ENCODE measurements around the gene ANO7.

Gene ANO7, protein sequence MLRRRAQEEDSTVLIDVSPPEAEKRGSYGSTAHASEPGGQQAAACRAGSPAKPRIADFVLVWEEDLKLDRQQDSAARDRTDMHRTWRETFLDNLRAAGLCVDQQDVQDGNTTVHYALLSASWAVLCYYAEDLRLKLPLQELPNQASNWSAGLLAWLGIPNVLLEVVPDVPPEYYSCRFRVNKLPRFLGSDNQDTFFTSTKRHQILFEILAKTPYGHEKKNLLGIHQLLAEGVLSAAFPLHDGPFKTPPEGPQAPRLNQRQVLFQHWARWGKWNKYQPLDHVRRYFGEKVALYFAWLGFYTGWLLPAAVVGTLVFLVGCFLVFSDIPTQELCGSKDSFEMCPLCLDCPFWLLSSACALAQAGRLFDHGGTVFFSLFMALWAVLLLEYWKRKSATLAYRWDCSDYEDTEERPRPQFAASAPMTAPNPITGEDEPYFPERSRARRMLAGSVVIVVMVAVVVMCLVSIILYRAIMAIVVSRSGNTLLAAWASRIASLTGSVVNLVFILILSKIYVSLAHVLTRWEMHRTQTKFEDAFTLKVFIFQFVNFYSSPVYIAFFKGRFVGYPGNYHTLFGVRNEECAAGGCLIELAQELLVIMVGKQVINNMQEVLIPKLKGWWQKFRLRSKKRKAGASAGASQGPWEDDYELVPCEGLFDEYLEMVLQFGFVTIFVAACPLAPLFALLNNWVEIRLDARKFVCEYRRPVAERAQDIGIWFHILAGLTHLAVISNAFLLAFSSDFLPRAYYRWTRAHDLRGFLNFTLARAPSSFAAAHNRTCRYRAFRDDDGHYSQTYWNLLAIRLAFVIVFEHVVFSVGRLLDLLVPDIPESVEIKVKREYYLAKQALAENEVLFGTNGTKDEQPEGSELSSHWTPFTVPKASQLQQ

DNA sequence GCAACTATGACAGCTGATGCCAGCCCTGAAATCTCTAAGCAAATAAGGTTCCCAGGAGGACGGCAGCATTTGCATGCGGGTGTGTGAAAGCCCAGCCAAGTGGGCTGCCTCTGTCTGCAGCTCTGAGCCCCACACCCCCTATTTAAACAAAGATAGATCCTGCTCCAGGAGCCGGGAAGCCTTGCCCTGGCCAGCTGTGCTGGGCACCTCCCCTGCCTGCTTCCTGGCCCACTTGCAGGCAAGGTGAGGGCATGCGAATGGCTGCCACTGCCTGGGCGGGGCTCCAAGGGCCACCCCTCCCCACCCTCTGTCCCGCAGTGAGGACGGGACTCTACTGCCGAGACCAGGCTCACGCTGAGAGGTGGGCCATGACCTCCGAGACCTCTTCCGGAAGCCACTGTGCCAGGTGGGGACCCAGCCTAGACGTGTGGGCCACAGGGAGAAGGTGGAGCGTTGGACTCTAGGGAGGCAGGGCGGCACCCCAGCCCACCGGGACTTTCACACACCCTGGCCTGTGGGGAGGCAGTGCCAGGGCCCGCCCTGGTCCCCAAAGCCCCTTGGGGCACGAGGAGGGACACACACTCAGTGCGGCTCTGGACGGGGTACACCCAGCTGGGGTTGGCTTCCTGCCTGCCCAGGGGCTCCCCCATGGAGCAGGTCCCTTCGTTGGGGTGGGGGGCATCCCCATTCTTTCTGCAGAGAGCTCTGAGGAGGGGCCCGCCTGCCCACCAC, at the start of gene ANO7:
Gene ANO7, plus strand, starts transcription at position 317 of the 732 bp plus-strand sequence. CDS start 1,387 bp downstream, outside the sequence.
- no peak for DNase-seq

DNA sequence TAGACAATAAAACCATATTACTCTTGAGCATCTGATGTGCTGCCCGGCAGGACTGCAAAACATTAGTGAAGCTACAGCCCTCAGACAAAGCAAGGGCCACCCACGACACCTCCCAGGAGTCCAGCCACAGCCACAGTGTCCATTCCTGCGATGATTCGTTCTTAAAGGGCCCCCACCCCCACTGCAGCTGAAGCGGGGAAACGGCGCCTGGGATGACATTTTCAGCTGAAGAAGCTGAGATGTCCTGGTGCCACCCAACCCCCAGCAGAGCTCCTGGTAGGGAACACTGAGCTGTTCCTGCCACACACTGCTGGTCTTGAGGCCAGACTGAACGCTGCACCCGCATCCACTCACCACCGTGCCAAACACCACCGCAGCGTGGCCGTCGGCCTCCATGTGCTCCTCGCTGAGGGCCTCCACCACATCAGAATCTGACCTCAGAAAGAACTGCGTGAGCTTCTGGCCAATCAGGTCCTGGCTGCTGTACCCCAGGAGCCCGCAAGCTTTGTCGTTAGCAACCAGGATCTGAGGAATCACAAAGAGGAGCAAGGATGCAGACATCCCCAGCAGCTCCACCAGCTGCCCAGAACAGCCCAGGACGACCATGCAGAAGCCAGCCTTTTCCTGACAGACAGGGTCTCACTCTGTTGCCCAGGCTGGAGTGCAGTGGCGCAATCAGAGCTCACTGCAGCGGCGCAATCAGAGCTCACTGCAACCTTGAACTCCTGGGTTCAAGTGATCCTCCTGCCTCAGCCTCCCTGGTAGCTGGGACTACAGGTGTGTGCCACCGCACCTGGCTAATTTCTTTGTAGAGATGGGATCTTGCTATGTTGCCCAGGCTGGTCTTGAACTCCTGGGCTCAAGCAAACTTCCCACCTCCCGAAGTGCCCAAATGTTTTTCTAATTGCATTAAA, 48.7 kb upstream of the ANO7 start:
- DNase-seq, result no peak

DNA sequence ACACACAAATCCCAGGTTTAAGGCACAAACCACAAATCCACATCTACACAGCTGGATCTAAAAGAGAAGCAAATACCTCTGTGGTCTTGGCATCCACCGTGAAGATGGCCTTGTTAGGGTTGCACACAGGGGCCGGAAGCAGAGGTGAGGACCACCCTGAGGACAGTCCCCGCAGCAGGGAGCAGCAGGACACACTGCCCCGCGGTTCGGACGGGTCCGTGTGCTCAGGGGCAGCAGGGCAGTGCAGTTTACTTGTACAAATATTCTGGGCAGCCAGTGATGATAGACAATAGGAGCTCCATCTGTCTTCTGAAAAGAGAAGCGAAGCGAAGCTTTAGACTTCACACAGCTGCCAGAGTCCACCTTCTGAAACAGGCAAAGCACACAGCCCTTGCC, 48.0 kb upstream of the ANO7 start:
- DNase-seq, result no peak

DNA sequence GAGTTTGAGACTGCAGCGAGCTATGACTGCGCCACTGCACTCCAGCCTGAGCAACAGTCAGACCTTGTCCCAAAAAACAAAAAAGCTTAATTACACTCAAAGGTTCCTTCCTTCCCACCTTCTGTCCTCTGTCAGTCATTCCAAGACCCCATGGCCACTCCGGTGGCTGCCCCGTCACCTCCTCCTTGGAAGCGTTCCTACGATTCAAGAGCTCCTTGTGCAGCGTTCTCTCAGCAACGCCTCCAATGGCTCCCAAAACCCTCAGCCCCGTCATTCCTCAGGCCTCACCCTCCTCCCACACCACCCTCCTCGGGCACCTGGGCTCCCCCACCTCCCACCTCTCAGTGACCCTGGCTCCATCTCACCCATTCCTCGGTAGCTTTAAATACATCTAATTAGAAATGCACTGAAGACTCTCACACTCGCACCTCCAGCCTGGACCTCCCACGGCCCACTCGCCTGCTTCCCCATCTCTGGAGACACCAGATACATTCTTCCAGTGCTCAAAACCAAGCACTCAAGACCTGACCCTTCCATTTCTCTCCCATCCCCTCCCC, 47.2 kb upstream of the ANO7 start:
- no peak for DNase-seq

DNA sequence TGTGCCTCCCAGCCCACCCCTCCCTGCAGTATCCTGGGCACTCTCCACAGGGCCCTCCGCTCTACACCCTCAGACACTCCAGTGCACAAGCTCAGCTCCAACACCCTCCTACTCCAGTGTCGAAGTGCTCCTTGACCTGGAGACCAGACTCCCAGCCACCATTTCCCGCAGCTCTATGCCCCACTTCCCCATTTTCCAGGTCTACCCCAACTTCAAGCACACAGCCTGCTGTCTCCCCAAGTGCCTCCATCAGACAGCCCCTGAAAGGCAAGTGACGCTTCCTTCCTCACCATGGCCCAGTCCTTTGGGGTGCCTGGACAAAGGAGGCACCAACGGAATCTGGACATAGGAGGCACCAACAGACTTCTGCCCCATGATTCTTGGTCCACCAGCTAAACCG, 46.4 kb upstream of the ANO7 start:
- no peak for DNase-seq

DNA sequence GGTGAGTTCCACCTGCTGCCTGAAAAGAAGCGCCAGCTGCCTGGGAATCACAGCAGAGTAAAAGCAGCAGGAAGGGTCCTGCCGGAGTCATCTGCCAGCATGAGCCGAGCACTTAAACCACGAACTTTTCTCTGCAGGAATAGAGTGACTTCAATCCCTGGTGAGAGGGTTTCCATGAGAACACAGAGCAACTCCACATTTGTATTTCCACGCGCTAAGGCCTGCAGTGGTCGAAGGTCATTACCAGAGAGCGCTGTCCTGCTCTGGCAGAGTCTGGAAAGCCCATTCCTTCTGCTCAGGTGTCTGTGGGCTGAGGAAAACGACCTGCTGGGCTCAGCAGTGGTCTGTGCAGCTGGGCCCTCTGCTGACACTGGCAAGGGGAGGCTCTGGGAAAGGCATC, 45.9 kb upstream of the ANO7 start:
- no peak for DNase-seq

DNA sequence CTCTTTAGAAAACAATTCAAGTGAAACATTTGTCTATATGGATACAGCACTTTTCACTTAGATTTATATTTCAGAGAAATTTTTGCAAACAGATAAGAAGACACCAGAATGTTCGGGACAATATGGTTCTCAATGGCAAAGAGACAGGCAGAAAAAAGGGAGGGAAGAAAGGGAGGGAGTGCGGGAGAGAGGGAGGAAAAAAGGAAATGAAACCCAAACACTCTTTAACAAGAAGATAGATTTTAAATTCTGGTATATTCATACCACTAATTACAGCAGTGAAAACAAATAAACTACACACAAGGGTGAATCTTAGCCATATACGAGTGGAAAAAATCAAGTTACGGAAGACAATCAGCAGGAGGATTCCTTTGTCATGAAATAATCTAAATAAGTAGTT, 42.2 kb upstream of the ANO7 start:
- no peak for DNase-seq

DNA sequence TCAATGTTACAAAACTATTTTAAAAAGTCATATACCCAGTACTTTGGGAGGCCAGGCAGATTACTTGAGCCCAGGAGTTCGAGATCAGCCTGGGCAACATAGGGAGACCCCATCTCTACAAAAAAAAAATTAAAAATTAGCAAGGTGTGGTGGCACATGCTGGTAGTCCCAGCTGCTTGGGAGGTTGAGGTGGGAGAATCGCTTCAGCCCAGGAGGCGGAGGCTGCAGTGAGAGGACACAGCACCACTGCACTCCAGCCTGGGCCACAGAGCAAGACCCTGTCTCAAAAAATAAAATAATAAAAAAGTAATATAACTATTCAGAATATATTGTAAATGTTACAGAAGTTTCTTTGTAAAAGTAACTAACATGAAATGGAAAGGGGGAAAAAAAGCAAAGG, 41.1 kb upstream of the ANO7 start:
- DNase-seq, result no peak

DNA sequence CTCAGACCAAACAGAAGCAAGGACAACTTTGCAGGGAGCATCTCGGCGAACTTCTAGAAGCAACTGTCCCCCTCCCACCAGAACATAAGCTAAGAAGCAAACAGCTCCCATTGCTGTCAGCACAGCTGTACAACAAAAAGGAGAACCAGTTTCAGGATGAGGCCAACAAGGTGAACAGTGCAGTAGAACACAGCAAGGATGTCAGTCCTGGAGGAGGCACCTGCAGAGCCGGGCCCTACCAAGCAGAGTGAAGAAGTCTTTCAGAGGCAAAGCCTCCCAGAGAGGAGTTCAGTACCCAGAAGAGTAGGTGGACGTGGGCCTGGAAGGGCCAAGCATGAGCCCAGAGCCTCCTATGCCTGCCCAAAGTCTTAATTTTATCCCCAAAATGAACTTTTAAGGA, 40.2 kb upstream of the ANO7 start:
- DNase-seq, result no peak

DNA sequence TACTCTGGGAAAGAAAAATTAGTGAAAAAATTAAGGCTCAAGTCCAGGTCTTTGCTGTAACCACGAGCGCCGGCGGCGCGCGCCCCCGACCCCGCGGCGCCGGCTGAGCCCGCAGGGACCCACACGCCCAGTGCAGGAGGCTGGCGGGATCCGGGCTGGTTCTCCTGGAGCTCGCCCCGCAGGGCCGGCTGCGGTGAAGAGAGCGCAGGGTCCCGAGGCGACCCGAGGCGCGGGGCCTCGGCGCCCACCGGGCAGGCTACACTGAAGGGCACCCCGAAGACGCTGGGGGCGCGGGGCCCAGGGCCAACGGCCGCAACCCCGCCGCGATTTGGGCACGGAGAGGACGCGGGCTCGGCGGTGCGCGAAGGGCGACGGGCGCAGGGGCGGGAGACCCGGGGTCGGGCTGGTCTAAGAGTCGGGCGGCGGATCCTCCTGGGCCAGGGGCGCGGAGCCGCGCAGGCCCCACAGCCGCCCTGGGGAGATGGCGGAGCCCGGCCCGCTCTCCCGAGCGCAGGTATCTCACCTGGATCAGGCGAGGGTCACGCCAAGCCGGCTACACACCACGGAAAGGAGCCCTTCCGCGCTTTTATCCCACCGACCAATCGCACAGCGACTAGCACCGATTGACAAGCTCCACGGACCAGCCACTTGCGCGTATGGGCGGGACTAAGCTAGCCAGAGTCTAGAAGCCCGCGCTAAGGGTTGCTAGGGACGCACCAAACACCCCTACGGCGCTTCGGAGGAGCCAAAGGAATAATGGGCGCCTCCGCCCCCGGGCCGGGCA, 39.4 kb upstream of the ANO7 start, which contains the start of gene PASK:
Gene PASK, minus strand, starts transcription at position 582 of the 784 bp plus-strand sequence. CDS start 6,440 bp downstream, outside the sequence.
- DNase-seq, result peak; percentile 93

DNA sequence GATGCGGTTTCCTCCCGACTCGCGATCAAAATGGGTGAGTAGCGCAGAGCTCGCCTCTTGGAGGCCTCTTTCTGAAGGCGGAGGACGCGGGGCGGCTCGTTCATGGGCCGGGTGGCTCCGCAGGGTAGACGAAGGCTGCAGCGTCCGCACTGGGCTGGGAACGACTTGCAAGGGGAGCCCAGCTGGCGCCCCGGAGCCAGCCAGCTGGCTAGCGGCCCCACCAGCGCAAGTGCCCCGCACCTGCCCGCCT, 38.9 kb upstream of the ANO7 start:
- no peak for DNase-seq

DNA sequence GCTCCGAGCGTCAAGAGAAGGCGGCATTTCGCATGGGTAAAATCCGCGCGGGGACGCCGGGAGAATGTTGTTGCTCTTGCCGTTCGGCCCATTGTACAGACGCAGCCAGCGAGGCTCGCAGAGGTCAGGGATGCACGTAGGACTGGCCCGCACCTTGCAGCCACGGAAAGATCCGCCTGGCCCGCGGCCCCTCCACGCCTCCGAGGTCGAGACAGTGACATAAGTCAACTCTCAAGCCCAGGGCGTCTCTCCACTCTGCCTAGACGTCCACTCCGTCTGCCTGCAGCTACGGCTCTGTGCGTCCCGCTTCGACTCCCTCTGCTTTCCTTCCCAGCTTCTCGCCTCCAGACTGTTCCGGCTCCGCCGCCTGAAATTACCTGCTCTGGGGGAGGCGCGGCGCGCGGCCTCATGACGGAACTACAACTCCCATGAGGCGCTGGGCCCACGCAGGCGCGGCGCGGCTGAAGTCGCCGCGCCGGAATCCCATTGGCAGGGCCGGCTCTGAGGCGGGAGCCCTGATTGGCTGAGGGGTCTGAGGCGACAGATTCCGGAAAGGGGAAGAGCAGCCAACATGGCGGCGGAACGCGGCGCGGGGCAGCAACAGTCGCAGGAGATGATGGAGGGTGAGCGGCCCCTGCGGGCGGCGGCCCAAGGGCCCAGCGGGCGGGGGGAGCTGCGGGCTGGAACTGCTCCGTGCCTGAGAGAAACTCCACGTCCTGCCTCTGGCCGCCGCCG, 38.4 kb upstream of the ANO7 start, which contains the start of gene PPP1R7:
Gene PPP1R7, plus strand, starts transcription at position 543 of the 735 bp plus-strand sequence. Its CDS starts 29 bp downstream, at position 572.
- DNase-seq, result peak; percentile 97

DNA sequence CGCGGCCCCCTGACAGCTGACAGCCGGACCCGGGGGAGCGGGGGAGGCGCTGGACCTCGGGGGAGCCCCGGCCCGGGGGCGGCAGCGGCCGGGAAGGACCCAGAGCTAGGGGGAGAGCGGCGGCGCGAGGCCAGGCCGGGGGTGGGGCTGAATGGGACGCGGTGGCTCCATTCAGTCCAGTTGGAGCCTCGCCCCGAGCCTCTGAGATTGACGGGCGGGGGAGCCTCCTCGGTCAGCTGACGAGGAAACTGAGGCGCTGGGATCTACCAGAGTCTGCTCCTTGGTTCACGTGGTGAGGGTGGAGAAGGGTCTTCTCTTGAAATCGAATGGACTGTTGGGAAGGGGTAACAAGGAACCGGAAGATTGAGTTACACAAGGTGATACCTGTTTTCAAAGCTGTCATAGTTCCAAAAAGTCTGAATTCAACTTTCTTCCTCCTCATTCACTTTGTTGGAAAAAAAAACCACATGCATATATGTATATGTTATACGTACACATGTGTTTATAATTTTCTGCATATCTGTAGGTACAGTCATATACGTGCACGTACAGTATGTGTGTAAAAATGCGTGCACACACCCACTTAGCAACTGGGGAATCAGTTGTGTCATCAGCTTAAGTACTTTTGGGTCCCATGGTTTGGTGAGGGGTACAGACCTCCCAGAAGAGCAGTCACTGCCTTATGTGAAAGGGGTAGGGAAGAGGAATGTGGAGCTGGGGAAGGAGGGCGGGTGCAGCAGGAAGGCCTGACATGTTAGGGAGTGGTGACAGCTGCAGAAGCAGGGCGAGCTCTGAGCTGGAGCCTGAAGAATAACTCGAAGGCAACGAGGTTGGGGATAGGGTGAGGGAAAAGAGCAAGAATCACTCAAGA, 37.6 kb upstream of the ANO7 start:
- DNase-seq, result no peak

DNA sequence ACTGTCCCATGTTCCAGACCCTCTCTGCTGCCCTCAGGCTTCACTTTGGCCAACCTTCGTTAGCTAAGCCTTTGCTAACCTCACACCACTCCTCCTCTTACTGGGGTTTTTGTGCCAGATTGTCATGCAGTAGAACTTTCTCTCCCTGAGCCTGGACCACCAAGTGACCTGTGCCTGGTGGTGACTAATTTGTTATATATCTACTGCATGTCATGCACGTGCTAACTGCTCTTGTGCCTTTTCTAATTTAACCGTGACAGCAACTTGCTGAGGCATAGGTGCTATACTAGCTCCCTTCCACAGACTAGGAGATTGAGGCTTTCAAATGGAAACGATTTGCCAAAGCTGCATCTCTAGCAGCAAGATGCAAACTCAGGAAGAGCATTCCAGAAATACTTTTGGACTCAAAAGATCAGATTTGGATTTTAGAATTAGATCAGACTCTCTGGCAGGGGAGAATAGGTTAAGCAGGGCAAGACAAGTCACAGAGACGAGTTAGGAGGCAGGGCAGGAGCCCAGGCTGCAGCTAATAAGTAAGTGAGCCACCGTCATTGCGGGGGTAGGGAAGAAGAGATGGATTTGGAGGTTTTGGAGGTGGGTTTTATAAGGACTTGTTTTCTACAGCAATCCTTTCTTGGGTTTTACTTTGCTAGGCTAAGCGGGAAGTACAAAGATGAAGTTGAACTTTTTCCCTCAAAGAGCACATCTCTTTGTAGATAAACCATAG, 36.4 kb upstream of the ANO7 start:
- no peak for DNase-seq

DNA sequence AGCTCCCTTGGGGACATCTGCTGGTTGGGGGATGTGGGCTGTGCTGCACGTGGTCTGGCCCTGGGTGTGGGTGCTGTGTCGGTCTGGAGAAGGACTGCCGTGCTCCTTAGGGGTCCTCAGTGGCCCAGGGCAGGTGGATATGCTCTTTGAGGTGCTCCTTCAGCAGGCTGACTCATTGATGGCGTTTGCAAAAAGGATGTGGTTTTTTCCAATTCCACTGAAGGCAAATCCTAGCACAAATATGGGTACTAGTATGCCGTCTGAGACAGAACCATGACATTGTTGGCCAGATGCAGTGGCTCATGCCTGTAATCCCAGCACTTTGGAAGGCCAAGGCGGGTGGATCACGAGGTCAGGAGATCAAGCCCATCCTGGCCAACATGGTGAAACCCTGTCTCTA, 34.9 kb upstream of the ANO7 start:
- DNase-seq, result no peak

DNA sequence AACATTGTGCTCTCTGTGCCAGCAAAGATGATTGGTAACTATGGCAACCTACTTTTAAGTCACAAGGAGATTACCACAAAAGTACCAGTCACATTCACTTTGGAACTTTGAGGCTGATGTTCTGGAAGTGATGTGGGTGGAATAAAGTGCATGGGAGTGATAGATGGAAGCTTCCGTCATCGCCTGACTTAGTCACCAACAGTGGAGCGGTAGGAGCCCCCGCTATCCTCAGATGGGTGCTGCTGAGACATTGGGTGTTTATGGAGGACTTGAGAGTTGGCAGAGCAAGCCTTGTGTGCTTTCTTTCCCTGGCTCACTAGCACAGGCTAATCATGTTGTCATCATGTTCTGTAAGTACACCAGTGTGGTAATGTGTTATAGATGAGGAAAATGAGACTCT, 33.6 kb upstream of the ANO7 start:
- no peak for DNase-seq

DNA sequence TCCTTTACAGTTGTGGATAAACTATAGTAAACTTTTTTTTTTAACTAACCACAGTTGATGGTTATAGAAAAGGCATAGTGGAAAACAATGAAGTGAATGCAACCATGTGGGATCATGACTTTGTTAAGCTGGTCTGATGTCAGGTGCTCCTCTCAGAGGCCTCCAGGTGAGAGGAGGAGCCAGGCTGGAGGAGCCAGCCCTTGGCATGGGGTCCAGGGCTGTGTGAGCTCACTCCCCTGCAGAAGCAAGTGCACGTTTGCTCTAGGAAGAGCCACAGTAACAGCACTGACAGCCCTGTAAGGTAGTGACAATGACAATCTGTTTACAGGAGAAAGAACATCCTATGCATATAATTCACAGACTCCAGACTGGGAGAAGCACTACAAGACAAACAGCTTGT, 32.5 kb upstream of the ANO7 start:
- no peak for DNase-seq

DNA sequence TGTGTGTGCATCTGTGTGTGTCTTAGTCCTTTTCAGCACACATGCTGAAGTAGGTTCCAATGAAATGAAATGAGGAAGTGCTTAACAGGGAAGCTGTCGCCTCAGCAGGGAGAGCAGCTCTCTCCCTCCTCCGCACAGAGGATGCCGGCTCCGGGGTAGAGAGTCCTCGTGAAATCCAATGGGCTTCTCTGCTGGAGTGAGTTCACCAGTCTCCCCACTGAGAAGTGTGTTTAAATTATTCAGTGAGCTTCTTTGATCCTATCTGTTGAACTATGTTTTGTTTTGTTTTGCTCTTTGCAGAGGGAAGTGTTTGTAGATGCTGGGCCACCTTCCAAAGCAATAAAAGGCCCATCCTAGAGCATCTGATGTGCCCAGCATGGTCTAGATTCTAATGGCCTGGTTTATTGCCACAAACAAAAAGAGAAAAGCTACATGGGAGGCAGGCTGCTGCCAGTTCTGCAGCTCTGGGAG, 31.5 kb upstream of the ANO7 start:
- DNase-seq, result no peak
